GM06990 (cell line): Measurements from ENCODE around the gene ARHGAP25.

Source experiments
- DNase-seq: peaks from one replicate; pipeline ENCODE4 v3.0.0-alpha.2; 2011; ENCODE audit not compliant: insufficient read length; ENCODE audit errors: extremely low read depth
- H3K27me3 ChIP-seq: replicated peaks from 2 replicates; pipeline ENCODE4 v1.6.0; 2011; ENCODE audit warnings: low read length; ENCODE audit not compliant: control insufficient read depth, insufficient read depth
- H3K36me3 ChIP-seq: 2 replicates; pipeline ENCODE4 v1.5.1; 2011; ENCODE audit warnings: low read length; ENCODE audit not compliant: control insufficient read depth, insufficient read depth
- H3K4me3 ChIP-seq: replicated peaks from 2 replicates; pipeline ENCODE4 v1.5.1; 2011; ENCODE audit warnings: low read depth, mild to moderate bottlenecking, control low read depth, low read length
- CTCF ChIP-seq: IDR thresholded peaks from 2 replicates; pipeline ENCODE4 v1.5.1; 2011; ENCODE audit warnings: low read length, control low read depth, mild to moderate bottlenecking, inconsistent platforms; ENCODE audit not compliant: insufficient read depth, poor library complexity, severe bottlenecking

Gene ARHGAP25

GRCh38 chr2:68828887-68829708 lies 94.5 kb downstream of the ARHGAP25 start:
- no peaks in the 10 kb centered on the region; the same call in 1 of the 2 replicates for H3K27me3 ChIP-seq
- H3K4me3 ChIP-seq = no peak overlapping the region

GRCh38 chr2:68829749-68830148 lies 95.1 kb downstream of the ARHGAP25 start:
- no peaks in the 10 kb centered on the region for H3K36me3 ChIP-seq
- TF ChIP-seq CTCF = no peak
- DNase-seq = no peak
- no peaks in the 10 kb centered on the region; the same call in 1 of the 2 replicates for H3K27me3 ChIP-seq
- no peak overlapping the region for H3K4me3 ChIP-seq

More at GRCh38 chr2:68828887-68829708, 94.5 kb downstream of the ARHGAP25 start:
- no peak for TF ChIP-seq CTCF
- H3K36me3 ChIP-seq = no peaks in the 10 kb centered on the region
- DNase-seq = no peak

- DNase-seq = no peak
- H3K36me3 ChIP-seq = no peaks in the 10 kb centered on the region
- no peaks in the 10 kb centered on the region; the same call in 1 of the 2 replicates for H3K27me3 ChIP-seq
- TF ChIP-seq CTCF = no peak
- H3K4me3 ChIP-seq = no peak overlapping the region
Observed at GRCh38 chr2:68831686-68832232, 97.1 kb downstream of the ARHGAP25 start.

- no peak overlapping the region for H3K4me3 ChIP-seq
- H3K27me3 ChIP-seq = no peaks in the 10 kb centered on the region; the same call in 1 of the 2 replicates
- H3K36me3 ChIP-seq = no peaks in the 10 kb centered on the region
- peak; percentile 19 for DNase-seq
- no peak for TF ChIP-seq CTCF
Observed at GRCh38 chr2:68832233-68832869, 97.7 kb downstream of the ARHGAP25 start.

- TF ChIP-seq CTCF = no peak
- Histone ChIP-seq H3K36me3 (no peaks in the 10 kb centered on the region), H3K4me3 (no peak overlapping the region), H3K27me3 (no peaks in the 10 kb centered on the region; the same call in 1 of the 2 replicates)
- DNase-seq = no peak
Observed at GRCh38 chr2:68833162-68833561, 98.6 kb downstream of the ARHGAP25 start.
